AG08395 (cell line): ENCODE measurements around the gene ADA.
A peak's percentile ranks its signal among the peaks of the same experiment; 100 is the strongest.
"Not testable (repeated sequence)": the region's sequence is repeated elsewhere in the genome, so short reads cannot be mapped to it uniquely, and the experiment has no call there.

Experiments
- DNase-seq: peaks from one replicate; pipeline ENCODE4 v3.0.0; 2012; ENCODE audit warnings: mixed read lengths, low spot score

The ADA gene

GRCh38 chr20:44599715-44600114 lies 51.8 kb downstream of the ADA start:
- DNase-seq: no peak

DNA sequence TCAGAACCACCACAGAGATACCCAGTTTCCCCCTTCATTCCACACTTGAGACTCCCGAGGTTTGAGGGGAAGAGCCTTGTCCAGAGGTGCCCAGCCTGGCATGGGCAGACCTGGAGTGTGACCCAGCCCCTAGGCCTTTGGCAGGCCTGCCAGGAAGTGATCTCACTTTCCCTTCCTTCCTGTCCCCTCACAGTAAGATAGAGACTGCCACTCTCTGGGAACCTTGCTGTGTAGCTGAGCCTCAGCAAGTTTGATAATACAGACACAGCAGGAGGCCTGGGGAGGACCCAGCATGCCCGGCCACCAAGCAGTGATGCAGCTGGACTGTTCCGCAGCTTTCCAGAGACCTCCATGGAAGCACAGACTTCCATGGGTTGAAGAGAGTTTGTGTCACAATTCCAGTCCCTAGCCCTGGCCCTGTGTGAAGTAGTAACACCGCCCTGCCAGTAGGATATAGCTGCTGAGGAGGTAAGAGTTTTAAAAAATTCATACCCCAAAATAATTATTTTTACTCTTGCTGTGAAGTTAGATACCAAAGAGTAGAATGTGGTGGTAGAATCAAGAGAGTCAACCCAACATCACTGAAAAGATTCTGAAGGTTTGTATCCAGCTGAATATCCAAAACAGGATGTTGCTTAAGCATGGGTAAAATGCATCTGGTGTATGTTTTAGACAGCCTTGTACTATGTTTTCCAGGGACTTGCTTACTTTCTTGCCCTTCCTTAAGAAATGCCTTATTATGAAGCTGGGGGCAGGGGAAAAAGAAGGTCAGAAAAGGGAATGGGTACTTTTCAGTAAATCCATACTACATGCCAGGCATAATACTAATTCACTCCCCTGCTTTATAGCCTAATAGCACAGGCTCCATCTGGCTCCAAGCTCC lies 52.8 kb downstream of the ADA start:
- no peak for DNase-seq

DNA sequence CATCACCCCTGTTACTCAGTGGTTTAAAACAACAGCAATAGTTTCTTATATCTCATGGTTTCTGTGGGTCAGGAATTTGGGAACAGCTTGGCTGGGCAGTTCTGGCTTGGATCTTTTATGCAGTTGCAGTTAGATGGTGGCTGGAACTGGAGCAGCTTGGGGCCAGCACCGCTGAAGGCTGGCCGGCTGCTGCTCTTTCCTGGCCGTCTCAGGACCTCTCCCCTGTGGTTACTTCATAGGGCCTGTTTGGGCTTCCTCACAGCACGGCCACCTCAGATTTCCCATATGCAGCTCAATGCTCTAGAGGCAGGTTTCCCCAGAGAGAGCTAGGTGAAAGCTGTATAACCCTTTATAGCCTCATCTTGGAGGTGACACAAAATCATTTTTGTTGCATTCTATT lies 53.6 kb downstream of the ADA start:
- no peak for DNase-seq

GRCh38 chr20:44597516-44597915 lies 54.0 kb downstream of the ADA start:
- no peak for DNase-seq

- no peak for DNase-seq
Observed at GRCh38 chr20:44596876-44597275, 54.6 kb downstream of the ADA start.

- no peak for DNase-seq
Observed at GRCh38 chr20:44596010-44596409, 55.5 kb downstream of the ADA start.

DNA sequence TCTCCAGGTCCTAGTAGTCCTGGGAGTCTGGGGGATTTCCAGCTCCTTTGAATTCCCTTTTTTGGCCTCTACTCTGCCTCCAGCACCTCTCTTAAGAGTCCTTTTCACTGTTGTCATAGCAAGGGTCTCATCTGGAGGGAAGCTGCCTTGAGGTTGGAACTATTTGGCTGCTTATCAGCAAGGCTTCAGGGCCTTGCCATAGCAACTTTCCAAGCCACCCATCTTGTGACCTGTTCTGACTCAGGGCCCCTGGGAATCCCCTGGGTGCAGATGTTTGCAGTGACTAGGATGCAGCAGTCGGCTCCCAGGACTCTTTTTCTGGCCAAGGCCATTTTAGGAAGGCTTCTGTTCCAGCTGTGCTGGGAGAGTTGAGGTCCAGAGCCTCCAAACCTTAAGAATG lies 56.8 kb downstream of the ADA start:
- DNase-seq: peak; percentile 55

DNA sequence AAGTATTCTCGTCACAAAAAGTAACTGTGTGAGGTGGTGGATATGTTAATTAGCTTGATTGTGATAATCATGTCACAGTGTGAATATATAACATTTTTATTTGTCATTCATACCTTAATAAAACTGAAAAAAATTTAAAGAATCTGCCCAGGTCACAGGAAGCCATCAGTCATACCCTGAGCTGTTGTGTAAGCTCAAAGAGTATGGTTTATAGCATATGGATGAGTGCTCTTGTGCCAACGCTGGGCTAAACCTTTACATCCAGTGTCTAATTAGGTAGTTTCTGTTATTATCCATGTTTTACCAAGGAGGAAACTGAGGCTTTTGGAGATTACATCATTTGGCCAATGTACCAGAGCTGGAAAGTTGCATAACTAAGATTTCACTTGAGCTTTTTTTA lies 57.7 kb downstream of the ADA start:
- no peak for DNase-seq

- no peak for DNase-seq
Observed at GRCh38 chr20:44592366-44592765, 59.1 kb downstream of the ADA start.

- no peak for DNase-seq
Observed at GRCh38 chr20:44590980-44591778, 60.3 kb downstream of the ADA start.

GRCh38 chr20:44589537-44589936 lies 62.0 kb downstream of the ADA start:
- DNase-seq: no peak

GRCh38 chr20:44588321-44588720 lies 63.2 kb downstream of the ADA start:
- DNase-seq: not testable (repeated sequence)

DNA sequence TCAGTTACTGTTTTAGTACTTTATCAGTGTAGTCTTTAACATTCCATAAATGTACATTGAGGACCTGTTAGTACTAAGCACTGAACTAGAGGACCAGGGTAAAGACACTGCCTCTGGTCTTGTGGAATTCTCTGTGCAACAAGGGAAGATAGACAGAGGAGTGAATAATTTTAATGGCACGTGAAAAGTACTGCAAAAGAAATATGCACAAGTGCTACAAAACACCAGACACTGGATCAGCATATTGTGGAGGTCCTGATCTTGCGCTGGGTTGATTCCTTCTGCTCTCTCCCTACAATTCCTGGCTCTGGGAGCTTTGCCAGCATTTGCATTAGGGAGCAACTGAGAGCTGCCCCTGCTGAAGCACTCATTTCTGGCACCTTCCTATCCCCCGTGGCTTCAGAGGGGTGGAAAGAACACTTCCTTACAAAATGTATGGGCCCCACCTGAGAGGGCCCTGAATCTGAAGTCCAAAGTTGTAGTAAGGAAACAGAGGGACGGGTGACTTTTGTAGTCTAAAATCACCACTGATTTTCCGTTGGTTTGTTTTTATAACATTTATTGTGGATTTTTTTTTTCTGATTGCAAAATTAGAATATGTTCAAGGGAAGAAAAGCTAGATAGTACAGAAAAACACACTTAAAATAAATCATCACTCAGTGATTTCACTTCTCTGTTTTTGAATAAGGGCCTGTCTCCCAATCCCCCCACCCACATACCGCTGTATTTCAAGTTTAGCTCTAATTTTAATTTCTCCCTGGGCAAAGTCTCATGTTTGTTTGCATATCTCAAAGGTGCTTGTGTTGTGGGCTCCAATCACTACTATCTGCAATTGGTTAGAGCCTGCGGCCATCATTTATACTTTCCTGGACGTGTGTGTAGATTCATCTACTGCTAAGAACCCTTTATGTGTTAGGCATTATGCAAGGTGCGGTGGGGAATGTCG lies 64.2 kb downstream of the ADA start:
- DNase-seq: no peak

- DNase-seq: no peak
Observed at GRCh38 chr20:44586289-44586911, 65.1 kb downstream of the ADA start.

DNA sequence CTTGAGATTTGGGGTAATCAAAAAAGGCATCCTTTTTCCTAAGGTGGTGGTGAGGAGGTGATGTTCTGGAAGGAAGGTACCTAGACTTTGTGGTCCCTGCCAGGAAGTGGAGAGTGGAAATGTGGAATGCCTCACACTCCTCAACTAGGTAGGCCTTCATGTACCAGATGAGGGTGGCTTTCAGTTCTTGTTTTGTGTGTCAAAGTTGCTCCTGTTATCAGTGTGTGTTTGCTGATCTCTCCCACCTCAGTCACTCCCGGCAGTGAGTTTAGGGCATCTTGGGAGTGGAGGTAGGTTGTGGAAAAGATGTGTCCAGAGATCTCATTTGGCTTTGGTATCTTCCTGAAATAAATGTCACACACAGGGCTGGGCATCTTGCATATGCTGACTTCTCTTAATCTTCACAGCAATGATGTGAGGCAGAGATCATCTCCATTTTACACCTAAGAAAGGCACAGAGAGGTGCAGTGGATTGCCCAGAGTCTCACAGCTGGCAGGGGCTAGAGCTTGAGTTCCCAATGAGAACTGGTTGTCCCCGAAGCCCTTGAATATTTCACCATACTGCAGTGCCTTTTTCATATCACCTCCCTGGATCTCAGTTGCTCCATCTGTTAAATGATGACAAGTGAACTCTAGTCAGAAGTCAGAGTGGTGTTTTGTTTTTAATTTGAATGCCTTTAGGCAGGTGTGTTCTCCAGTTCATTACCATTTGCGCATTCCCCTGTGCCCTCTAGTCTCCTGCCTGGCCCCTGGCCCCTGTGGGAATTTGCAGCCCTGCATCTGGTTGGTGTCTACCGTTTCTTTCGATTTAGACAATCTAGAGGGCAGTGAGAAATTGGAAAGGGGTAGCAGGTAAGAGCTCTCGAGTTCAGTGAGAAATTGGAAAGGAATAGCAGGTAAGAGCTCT lies 66.2 kb downstream of the ADA start:
- no peak for DNase-seq

GRCh38 chr20:44584162-44584561 lies 67.3 kb downstream of the ADA start:
- DNase-seq: no peak

DNA sequence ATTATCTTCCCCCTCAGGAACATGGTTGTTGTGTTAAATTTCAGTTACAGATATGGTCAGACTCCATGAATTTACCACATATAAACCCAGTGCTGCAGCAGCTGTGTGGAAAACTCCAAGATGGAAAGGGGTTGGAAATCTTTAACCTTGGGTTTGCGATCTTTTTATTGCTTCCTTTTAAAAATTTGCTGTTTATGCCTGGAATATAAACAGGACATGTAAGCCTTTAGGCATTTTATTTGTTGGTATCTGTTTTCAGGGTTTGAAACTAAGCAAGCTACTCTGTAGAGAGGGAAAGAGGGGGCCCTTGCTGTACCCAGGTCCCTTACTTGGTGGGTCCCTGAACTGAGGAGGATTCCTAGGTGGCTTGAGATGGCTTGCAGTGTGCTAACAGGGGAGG lies 68.3 kb downstream of the ADA start:
- no peak for DNase-seq

DNA sequence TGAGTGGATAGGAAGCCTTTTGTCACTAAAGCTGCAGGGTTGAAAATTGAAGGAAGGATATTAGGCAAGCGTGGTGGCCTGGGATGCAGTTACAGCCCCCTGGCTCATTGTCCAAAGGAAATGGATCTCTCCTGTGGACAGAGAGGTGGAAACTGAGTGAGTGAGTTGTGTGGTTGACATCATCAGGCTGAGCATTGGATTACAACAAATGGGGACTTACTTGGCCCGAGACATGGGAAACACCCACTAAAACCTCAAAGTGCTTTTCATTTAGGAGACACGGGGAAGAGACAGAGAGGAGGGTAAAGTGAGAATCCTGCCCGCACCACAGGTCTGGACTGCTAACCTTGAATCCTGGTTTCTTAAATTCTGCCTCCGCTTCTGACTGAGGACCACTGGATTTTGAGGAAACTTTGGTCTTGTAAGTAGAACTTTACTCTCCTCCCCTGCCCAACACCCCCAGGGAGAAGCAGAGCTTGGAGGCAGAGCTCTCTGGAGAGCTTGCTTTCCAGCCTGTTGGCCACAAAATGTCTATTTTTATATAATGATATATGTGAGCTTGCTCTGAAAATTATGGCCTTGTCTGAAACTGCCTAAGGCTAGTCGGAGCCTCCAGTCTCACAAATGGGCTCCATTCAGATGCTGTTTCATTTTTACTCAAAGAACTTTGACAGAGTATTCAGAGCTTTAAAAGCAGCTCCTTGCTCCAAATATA lies 69.0 kb downstream of the ADA start, which contains the start of gene PKIG:
PKIG (plus strand) TSS at position 269 of the 715 bp plus-strand sequence. CDS start 31,978 bp downstream, outside the sequence.
- peak; percentile 87 for DNase-seq

- DNase-seq: no peak
Observed at GRCh38 chr20:44581515-44581914, 70.0 kb downstream of the ADA start.
